GM19193 (cell line): ENCODE data around the gene LRRC49.

Experiments
- POLR2A ChIP-seq: IDR thresholded peaks from 4 replicates; pipeline ENCODE4 v1.6.1; 2011; ENCODE audit not compliant: insufficient read depth, insufficient read length; ENCODE audit errors: extremely low read depth

LRRC49 gene

GRCh38 chr15:70892912-70893560, 410 bp downstream of the LRRC49 start:
- no peak for TF ChIP-seq POLR2A

GRCh38 chr15:70902107-70902506, 9.5 kb downstream of the LRRC49 start:
- TF ChIP-seq POLR2A, result no peak

GRCh38 chr15:70906842-70907241, 14.2 kb downstream of the LRRC49 start:
- TF ChIP-seq POLR2A, result no peak

GRCh38 chr15:70907784-70908471, 15.3 kb downstream of the LRRC49 start:
- TF ChIP-seq POLR2A, result no peak

GRCh38 chr15:70910958-70911357, 18.3 kb downstream of the LRRC49 start:
- TF ChIP-seq POLR2A, result no peak

- no peak for TF ChIP-seq POLR2A
These were observed 19.6 kb downstream of the LRRC49 start for GRCh38 chr15:70912187-70912586.

- TF ChIP-seq POLR2A, result no peak
These were observed 23.9 kb downstream of the LRRC49 start for GRCh38 chr15:70916531-70916930.

GRCh38 chr15:70917955-70918354, 25.3 kb downstream of the LRRC49 start:
- no peak for TF ChIP-seq POLR2A

- no peak for TF ChIP-seq POLR2A
These were observed 28.5 kb downstream of the LRRC49 start for GRCh38 chr15:70920981-70921696.

GRCh38 chr15:70922119-70922518, 29.5 kb downstream of the LRRC49 start:
- no peak for TF ChIP-seq POLR2A

GRCh38 chr15:70923311-70924080, 30.9 kb downstream of the LRRC49 start:
- no peak for TF ChIP-seq POLR2A

- no peak for TF ChIP-seq POLR2A
These were observed 39.2 kb downstream of the LRRC49 start for GRCh38 chr15:70931821-70932220.

GRCh38 chr15:70932397-70932796, 39.8 kb downstream of the LRRC49 start:
- TF ChIP-seq POLR2A, result no peak

- no peak for TF ChIP-seq POLR2A
These were observed 40.8 kb downstream of the LRRC49 start for GRCh38 chr15:70933411-70933810.

- TF ChIP-seq POLR2A, result no peak
These were observed 43.0 kb downstream of the LRRC49 start for GRCh38 chr15:70935631-70936030.
